T-helper 2 cell (primary cell): ENCODE data around the gene KLF6.

ENCODE experiments used
- DNase-seq, 5 experiments: peaks; one replicate each; pipeline versions ENCODE4 v3.0.0 to v3.0.0-alpha.2; 2012 to 2022

KLF6 gene

GRCh38 chr10:3811291-3811870 is 26.4 kb upstream of the KLF6 start:
- DNase-seq, result peak in 3 of 5 experiments; percentile 38 to 88 (median 41)

GRCh38 chr10:3808689-3809199 is 23.7 kb upstream of the KLF6 start:
- DNase-seq, result peak in 1 of 5 experiments; percentile 22

GRCh38 chr10:3807928-3808496 is 23.0 kb upstream of the KLF6 start:
- DNase-seq, result peak in 1 of 5 experiments; percentile 45

GRCh38 chr10:3807211-3807927 is 22.4 kb upstream of the KLF6 start:
- peak in 1 of 5 experiments; percentile 76 for DNase-seq

GRCh38 chr10:3806603-3807002 is 21.6 kb upstream of the KLF6 start:
- peak in 1 of 5 experiments; percentile 49 for DNase-seq

GRCh38 chr10:3805791-3806461 is 20.9 kb upstream of the KLF6 start:
- DNase-seq, result peak in 4 of 5 experiments; percentile 28 to 82 (median 54)

GRCh38 chr10:3805201-3805790 is 20.3 kb upstream of the KLF6 start:
- DNase-seq, result peak in 4 of 5 experiments; percentile 32 to 96 (median 64)

- peak in 4 of 5 experiments; percentile 48 to 89 (median 65) for DNase-seq
Observed at GRCh38 chr10:3803927-3804741, 19.1 kb upstream of the KLF6 start.

GRCh38 chr10:3803295-3803926 is 18.4 kb upstream of the KLF6 start:
- DNase-seq, result peak in 1 of 5 experiments; percentile 44

GRCh38 chr10:3802526-3803265 is 17.7 kb upstream of the KLF6 start:
- DNase-seq, result peak in 1 of 5 experiments; percentile 33

GRCh38 chr10:3801558-3802192 is 16.7 kb upstream of the KLF6 start:
- DNase-seq, result no peak

GRCh38 chr10:3800586-3800985 is 15.6 kb upstream of the KLF6 start:
- peak in 1 of 5 experiments; percentile 69 for DNase-seq

- DNase-seq, result peak in 1 of 5 experiments; percentile 62
Observed at GRCh38 chr10:3797750-3798149, 12.7 kb upstream of the KLF6 start.

- DNase-seq, result no peak
Observed at GRCh38 chr10:3793553-3793952, 8.5 kb upstream of the KLF6 start.

- DNase-seq, result no peak
Observed at GRCh38 chr10:3792710-3793219, 7.8 kb upstream of the KLF6 start.

GRCh38 chr10:3791974-3792633 is 7.1 kb upstream of the KLF6 start:
- peak in 1 of 5 experiments; percentile 8 for DNase-seq

GRCh38 chr10:3790858-3791257 is 5.8 kb upstream of the KLF6 start:
- DNase-seq, result no peak

- no peak for DNase-seq
Observed at GRCh38 chr10:3790272-3790671, 5.3 kb upstream of the KLF6 start.

GRCh38 chr10:3789621-3790020 is 4.6 kb upstream of the KLF6 start:
- DNase-seq, result no peak
